Epithelial cell of prostate (primary cell): ENCODE measurements around the gene TMEM120B.
"Not testable (repeated sequence)": the region's sequence is repeated elsewhere in the genome, so short reads cannot be mapped to it uniquely, and the experiment has no call there.

Experiments used
- DNase-seq: peaks from one replicate; pipeline ENCODE4 v3.0.0-alpha.2; 2011; ENCODE audit warnings: low read depth, low spot score
- H3K27ac ChIP-seq: fragments of 450-650 bp; 2 replicates; pipeline ENCODE4 v1.5.1; 2017; ENCODE audit warnings: mild to moderate bottlenecking

TMEM120B gene

GRCh38 chr12:121788176-121788818, 75.7 kb downstream of the TMEM120B start:
- DNase-seq: no peak
- peak overlapping the region; percentile 98 for H3K27ac ChIP-seq

- H3K27ac ChIP-seq: no peak overlapping the region
- DNase-seq: no peak
These were observed 76.8 kb downstream of the TMEM120B start for GRCh38 chr12:121789233-121789781.

DNA sequence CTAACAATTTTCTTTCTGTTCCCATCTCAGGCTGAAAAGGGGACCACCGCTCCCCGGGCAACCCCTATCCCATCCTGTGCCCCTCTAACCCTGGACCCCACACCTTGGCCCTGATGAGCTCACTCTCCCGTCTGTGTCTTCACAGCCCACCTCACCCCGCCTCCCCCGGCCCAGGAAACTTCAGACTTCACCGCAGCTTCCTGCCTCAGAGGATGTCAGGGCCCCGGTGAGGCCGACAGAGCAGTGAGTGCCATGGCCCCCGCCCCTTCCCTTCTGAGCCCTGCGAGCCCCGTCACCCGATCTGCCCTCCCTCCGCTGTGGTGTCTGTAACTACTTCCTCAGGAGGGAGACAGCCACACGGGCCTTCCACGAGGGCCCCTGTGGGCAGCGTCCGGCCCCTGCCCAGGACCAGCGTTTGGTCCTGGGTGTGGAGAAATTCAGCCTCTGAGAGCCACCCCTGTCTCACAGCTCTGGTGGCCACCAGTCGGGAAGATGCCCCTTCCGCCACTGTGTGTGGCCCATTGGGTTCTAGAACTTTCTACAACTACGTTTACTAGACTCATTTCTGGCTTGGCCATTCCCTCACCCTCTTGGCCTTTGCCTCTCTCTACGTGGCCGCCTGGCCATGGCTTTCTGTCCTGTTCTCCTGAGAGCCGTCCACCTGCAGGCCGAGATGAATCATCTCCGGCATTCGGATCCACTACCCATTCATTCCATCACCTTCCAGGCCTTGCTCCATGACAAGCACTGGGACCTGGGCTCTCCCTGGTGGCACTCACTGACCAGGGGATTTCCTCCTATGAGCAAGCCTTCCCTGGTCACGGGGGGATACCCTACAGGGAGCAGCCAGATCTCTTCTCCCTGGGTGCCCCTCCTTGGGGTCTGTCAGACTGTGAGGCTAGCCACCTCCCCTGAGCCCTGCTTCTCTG, 77.5 kb downstream of the TMEM120B start:
- no peak overlapping the region for H3K27ac ChIP-seq
- DNase-seq: no peak

- DNase-seq, H3K27ac ChIP-seq: not testable (repeated sequence)
These were observed 78.2 kb downstream of the TMEM120B start for GRCh38 chr12:121790785-121791184.

GRCh38 chr12:121791671-121792551, 79.4 kb downstream of the TMEM120B start:
- H3K27ac ChIP-seq: peak overlapping the region; percentile 100
- DNase-seq: no peak

DNA sequence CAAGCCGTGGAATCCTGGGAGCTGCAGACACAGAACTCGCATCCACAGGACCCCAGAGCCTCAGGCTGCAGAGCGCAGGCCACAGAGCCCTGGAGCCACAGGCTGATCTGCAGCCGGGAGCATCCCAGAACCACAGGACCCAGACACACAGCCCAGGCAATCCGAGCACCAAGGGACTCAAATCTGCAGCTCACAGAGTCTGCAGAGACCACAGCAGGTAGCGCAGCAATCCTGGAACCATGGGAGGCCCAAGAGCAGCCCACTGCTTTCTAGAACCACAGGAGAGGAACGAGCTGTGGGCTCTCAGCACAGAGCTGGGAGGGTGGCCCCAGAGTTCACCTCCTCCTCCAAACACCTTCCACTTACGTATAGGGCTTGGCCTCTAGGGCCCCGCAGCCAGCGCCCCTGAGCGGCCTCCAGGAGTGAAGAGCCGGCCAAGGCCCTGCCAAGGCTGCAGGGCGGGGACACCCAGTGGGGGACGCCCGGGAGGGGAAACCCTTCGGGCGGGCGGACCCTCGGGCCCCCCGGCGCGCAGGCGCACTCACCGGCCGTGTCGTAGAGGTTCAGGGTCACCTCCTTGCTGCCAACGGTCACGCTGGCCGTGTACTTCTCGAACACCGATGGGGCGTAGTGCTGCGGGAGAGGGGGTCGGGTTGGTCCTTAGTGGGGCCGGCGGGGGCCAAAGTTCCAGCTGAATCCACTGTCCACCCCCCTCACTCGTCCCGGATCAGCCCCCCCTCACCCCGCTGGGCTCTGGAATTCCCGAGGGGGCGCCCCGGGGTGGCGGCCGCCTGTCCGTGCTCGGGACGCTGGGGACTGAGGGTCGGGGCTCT, 80.3 kb downstream of the TMEM120B start:
- peak overlapping the region; percentile 100 for H3K27ac ChIP-seq
- no peak for DNase-seq

DNA sequence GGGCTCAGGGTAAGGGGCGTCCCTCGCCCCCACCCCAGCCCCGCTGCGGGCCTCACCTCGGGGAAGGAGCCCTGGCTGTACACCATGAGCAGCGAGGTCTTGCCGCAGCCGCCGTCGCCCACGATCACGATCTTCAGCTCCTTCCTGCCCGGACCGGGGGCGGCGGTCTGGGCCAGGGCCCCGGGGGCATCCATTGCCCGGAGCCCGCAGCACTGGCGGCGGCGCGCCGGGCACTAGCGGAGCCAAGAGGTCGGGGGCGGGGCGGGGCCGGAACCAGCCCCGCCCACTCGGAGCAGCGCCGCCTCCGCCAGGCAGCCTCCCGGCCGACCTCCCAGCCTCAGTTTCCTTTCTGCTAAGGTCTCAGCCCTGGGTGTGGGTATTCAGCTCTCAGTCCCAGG, 80.9 kb downstream of the TMEM120B start, which contains the start of gene RHOF:
TSS of gene RHOF (minus strand) at position 249 of the 398 bp plus-strand sequence. CDS start at position 194, 55 bp downstream.
- peak within 1 kb of the TSS; percentile 100 for H3K27ac ChIP-seq
- no peak for DNase-seq

GRCh38 chr12:121793838-121794533, 81.4 kb downstream of the TMEM120B start:
- no peak for DNase-seq
- peak overlapping the region; percentile 100 for H3K27ac ChIP-seq

- DNase-seq: no peak
- peak overlapping the region; percentile 100 for H3K27ac ChIP-seq
These were observed 82.0 kb downstream of the TMEM120B start for GRCh38 chr12:121794534-121795033.

- peak overlapping the region; percentile 100 for H3K27ac ChIP-seq
- DNase-seq: no peak
These were observed 82.7 kb downstream of the TMEM120B start for GRCh38 chr12:121795034-121795968.

DNA sequence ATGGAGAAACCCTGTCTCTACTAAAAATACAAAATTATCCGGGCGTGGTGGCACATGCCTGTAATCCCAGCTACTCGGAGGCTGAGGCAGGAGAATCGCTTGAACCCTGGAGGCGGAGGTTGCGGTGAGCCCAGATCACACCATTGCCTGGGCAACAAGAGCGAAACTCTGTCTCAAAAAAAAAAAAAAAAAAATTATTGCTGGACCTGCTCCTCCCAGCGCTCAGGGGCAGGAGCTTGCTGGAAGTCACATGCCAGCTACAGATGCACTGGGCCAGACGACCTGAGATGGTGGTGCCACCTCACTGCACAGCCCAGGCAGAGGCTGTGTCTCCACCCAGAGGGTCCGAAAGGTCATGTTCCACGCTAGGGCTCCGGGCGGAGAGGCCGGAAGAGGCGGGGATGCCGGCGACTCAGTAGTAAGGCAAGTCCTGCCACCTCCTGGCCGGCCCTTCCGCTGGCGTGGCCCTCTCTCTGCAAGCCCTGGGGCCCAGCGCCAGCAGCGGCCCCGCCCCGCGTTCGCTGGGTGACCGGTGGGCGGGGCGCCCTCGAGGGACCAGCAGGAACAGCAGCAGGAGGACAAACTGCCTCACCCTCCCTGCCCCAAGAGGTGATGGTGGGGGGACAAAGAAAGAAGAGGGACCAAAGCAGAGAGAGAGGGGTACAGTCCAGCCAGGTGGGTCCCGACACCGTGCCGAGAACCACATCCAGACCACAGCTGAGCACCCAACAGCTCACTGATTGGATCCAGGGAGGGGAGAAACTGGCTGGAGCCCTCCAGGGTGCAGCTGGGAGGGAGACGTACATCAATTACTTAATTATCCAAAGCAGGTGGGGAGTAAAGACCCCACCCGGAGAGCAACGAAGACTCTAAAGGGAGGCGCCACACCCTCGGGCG, 84.6 kb downstream of the TMEM120B start:
- no peak for DNase-seq
- peak overlapping the region; percentile 100 for H3K27ac ChIP-seq

DNA sequence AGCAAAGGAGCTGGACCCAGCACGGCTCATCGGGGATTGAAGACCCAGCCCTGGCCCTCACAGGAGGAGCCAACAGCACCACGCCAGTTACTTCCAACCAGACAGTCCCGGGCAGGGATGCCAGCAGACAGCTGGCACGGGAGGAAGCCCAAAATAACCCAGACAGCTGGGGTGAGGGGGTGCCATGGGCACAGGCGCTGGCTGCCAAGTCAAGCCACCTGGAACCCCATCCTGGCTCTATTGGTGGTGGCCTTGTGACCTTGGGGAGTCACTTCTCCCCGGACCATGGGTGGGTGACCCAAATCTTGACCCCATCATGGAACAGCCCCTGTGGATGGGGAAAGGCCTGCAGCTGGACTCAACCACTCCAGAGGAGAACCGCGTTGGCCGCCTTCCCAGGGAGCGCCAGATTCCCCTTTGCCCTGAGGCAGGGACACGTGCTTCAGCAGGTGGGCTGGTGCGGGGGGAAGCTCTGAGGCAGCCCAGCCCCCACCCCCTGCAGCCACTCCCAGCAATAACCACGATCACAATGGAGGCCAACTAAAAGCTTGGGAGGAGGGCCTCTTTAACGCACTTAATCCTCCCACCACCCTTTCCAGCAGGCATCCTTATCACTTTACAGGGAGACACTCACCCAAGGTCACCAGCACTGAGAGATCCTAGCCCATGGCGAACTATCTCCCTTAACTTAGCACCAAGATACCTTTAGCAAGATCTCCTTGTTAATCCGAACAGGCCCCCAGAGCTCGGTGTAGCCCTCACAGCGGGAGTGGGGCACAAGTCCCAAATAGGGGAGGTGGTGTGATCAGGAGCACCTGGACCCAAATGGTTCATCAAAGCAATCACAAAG, 85.6 kb downstream of the TMEM120B start:
- no peak for DNase-seq

GRCh38 chr12:121798787-121799155, 86.2 kb downstream of the TMEM120B start:
- H3K27ac ChIP-seq: peak overlapping the region; percentile 100
- DNase-seq: no peak

More for the DNA sequence above, 85.6 kb downstream of the TMEM120B start:
- H3K27ac ChIP-seq: peak overlapping the region; percentile 100

GRCh38 chr12:121799156-121799841, 86.7 kb downstream of the TMEM120B start:
- peak overlapping the region; percentile 100 for H3K27ac ChIP-seq
- DNase-seq: peak; percentile 70
